Stimulated activated CD8-positive, alpha-beta memory T cell treated with anti-CD3 and anti-CD28 coated beads, Interleukin-15, amount 100 ng/mL, for 48 hours (primary cell): Measurements from ENCODE around the gene NAA10.

Experiments used
- DNase-seq, 2 donors: peaks; one replicate each; pipeline ENCODE4 v3.0.0-alpha.2; 2020; ENCODE audit warnings: low read depth in 2 of 2

NAA10 gene

GRCh38 chrX:153929576-153929975 is 5.3 kb downstream of the NAA10 start:
- DNase-seq: no peak

- DNase-seq: no peak
Measured at GRCh38 chrX:153928846-153929245, 6.0 kb downstream of the NAA10 start.

DNA sequence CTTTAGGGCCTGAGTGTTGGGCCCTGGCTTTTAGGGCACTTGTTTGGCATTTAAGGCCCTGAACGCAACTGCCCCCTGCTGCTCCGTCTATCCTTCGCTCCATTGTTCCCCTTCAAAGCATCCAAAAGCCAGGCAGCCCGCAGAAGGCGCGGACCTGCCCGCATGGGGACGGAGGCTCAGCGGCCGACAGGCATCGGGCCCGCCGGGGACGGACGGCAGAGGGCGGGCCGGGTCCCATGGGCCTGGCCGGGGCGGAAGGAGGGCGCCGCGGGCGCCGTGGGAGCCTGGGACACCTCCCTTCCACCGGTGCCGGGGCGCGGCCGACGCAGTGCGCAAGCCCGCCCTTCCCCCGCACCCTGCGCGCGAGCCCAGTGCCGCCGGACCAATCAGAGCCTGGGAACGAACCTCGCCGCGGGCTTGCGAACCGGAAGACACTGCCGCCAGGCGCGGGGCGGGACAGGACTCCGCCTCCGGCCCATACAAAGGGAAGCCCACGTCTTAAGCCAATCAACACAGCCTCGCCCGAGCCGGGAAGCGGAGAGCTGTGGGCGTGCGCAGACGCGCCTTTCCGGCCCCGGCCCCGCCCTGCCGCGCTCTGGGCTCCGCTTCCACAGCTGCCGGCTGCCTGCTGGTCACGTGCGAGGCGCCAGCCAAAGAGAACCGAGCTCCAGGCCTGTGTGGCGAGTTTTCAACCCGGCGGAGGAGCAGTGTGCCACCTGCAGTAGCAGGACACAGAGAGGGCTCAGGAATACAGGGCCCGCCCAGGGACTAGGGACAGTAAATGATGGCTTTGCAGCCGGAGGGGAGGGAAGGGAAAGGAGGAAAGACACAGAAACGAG is 6.7 kb downstream of the NAA10 start:
- DNase-seq: peak; percentile 90 to 94

- no peak for DNase-seq
Measured at GRCh38 chrX:153927672-153927921, 7.2 kb downstream of the NAA10 start.

GRCh38 chrX:153926858-153927671 is 7.8 kb downstream of the NAA10 start:
- DNase-seq: peak; percentile 62 to 66

- DNase-seq: no peak
Measured at GRCh38 chrX:153926552-153926857, 8.3 kb downstream of the NAA10 start.

- DNase-seq: peak; percentile 52 to 56
Measured at GRCh38 chrX:153925739-153926551, 8.9 kb downstream of the NAA10 start, which contains the start of gene ARHGAP4. Gene ARHGAP4, minus strand, starts transcription at chrX:153926264. Its CDS starts 62 bp downstream, at chrX:153926202.

DNA sequence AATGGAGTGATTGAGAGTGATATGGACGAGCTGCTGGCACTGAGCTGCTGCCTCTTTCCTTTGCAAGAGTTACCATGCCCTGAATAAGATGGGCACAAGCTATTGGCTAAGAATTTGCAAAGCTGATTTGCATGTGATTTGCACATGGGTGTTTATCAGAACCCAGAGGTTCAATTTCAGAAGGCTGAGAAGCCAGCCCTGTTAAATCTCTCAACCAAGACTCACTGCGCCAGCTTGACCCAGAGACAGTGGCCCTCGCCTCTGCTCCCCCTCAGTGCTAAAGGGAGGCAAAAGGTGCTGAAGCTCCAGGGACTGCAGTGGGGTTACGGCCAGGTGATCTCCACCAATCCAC is 9.5 kb downstream of the NAA10 start:
- no peak for DNase-seq

GRCh38 chrX:153924149-153924861 is 10.5 kb downstream of the NAA10 start:
- no peak for DNase-seq

DNA sequence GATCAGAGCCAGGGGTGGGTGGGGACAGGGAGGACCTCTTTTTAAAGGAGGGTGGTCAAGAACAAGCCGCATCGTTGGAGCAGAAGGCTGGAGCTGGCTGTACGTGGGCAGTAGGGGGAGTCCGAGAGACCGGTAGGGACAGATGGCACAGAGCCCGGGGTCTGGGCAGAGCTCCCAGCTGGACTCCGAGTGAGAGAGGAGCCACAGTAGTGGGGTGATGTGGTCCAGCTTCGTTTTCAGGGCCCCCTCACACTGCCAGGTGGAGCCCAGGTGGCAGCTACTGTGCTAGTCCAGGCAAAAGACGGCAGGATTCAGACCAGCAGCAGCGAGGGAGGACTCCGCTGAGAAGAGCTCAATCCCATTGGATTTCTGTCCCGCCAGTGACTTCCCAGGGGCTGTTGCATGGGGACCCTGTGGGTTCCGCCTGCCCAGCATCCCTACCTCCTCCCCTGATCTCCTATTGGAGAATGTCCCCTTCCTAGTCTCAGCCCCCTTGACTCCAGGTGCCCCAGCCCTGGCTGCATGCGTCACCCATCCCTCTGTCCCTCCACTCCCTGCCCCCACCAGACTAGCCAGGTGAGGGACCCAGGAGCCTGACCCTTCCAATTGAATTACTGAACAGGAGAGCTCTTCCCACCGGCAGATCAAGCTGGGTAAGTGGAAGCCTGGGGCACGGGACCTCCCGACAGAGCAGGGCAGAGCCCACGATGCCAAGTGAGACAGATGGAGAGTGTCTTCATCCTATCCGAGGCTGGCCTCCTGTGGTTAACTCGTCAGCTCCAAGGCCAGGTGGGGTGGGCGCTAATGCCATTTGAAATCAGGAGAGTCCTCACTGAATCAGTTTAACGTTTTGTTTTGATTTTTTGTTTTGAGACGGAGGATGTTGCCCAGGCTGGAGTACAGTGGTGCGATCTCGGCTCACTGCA is 11.6 kb downstream of the NAA10 start:
- DNase-seq: no peak

- no peak for DNase-seq
Measured at GRCh38 chrX:153921511-153922446, 13.1 kb downstream of the NAA10 start.

DNA sequence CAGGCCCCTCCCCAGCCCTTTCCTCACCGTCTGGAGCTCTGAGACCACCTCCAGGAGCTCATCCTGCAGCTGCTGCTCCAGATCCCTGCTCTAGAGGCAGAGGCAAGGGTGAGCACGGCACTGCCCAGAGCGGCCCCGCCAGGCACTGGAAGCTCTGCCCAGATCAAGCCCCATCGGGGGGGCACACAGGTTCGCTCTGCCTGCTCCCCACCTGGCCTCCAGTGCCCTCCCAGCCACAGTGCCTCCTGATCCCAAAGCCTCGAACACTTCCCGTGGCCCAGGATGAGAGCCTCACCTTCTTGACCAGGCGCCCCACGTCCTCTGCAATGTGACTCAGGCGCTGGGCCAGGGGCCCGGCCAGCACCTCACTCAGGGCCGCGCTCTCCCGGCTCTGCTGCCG is 13.8 kb downstream of the NAA10 start:
- no peak for DNase-seq

DNA sequence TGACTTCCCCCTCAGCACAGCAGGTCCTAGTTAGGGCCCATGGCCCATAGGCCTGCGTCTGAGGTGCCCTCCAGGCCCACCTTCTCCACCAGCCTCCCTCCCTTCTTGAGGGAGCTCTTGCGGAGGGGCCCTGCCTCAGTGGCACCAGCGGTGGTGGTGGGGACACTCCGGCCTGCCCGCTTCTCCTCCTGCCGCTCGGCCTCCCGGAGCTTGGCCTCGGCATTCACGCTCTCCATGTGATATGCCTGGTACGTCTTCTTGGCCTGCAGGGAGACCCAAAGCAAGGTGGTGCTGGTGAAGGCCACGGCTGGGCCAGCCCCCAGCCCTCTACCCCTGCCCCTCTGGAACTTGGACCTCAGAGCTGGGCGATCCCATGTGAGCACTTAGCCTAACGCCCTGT is 14.3 kb downstream of the NAA10 start:
- DNase-seq: no peak

- no peak for DNase-seq
Measured at GRCh38 chrX:153919281-153919680, 15.6 kb downstream of the NAA10 start.

DNA sequence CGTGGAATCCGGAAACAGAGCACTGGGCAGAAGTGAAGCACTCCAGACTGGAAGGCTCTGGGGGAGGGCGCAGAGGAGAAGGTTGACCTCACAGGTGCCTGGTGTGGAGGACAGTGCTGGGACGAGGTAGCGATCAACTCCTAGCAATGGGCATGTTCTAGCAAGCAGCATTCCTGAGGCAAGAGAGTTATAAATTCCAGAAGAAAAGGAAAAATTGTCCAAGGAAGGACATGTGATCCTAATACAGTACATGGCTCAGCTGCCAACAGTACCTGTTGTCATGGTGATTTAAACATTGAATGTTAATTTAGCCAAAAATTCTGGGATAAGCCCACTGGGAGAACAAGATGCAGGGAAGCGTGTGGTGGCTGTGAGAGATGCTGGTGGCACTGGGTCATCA is 17.0 kb downstream of the NAA10 start:
- DNase-seq: no peak

- no peak for DNase-seq
Measured at GRCh38 chrX:153913701-153914100, 21.1 kb downstream of the NAA10 start.

- DNase-seq: no peak
Measured at GRCh38 chrX:153913211-153913610, 21.6 kb downstream of the NAA10 start.

DNA sequence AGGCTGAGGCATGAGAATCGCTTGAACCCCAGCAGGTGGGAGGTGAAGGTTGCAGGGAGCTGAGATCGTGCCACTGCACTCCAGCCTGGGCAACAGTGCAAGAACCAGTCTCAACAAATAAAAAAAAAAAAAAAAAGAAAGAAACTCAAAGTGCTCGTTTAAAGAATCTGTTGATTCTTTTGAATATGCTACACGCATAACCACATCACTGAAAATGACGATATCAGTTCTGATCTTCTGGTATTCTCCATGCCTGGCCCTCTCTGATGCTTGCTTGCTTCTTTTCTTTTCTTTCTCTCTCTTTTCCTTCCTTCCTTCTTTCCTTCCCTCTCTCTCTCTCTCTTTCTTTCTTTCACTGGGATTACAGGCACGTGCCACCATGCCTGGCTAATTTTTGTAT is 23.0 kb downstream of the NAA10 start:
- no peak for DNase-seq

GRCh38 chrX:153910446-153910845 is 24.4 kb downstream of the NAA10 start:
- DNase-seq: no peak

- DNase-seq: no peak
Measured at GRCh38 chrX:153909980-153910360, 24.9 kb downstream of the NAA10 start.
